ENCODE data around the gene ZNF740.
A peak's percentile ranks its signal among the peaks of the same experiment; 100 is the strongest.
"Not testable (repeated sequence)": the region's sequence is repeated elsewhere in the genome, so short reads cannot be mapped to it uniquely, and the experiment has no call there.

Gene ZNF740

GRCh38 chr12:53173085-53173715 is 7.3 kb upstream of the ZNF740 start:
- no peak for DNase-seq

- DNase-seq = no peak
These were observed 5.5 kb upstream of the ZNF740 start for GRCh38 chr12:53174881-53175491.

- no peak for DNase-seq
These were observed 3.8 kb upstream of the ZNF740 start for GRCh38 chr12:53176750-53177149.

- DNase-seq = not testable (repeated sequence)
These were observed 3.1 kb upstream of the ZNF740 start for GRCh38 chr12:53177447-53177846.

GRCh38 chr12:53178803-53179202 is 1.7 kb upstream of the ZNF740 start:
- DNase-seq = not testable (repeated sequence)

- DNase-seq = no peak
These were observed 769 bp upstream of the ZNF740 start for GRCh38 chr12:53179687-53180219.

GRCh38 chr12:53180931-53181645 is 566 bp downstream of the ZNF740 start:
- DNase-seq = peak; percentile 82

- no peak for DNase-seq
These were observed 1.4 kb downstream of the ZNF740 start for GRCh38 chr12:53181935-53182334.

GRCh38 chr12:53182903-53183302 is 2.4 kb downstream of the ZNF740 start:
- no peak for DNase-seq

- DNase-seq = no peak
These were observed 4.3 kb downstream of the ZNF740 start for GRCh38 chr12:53184828-53185227.

- DNase-seq = no peak
These were observed 5.1 kb downstream of the ZNF740 start for GRCh38 chr12:53185582-53186153.

- no peak for DNase-seq
These were observed 6.2 kb downstream of the ZNF740 start for GRCh38 chr12:53186745-53187144.

- no peak for DNase-seq
These were observed 6.8 kb downstream of the ZNF740 start for GRCh38 chr12:53187145-53187899.

- peak; percentile 64 for DNase-seq
These were observed 9.7 kb downstream of the ZNF740 start for GRCh38 chr12:53190108-53190729.

GRCh38 chr12:53191096-53191884 is 10.8 kb downstream of the ZNF740 start:
- no peak for DNase-seq

- DNase-seq = no peak
These were observed 11.5 kb downstream of the ZNF740 start for GRCh38 chr12:53191885-53192530.

GRCh38 chr12:53192531-53193021 is 12.1 kb downstream of the ZNF740 start:
- DNase-seq = no peak

GRCh38 chr12:53193040-53193439 is 12.5 kb downstream of the ZNF740 start:
- no peak for DNase-seq

- DNase-seq = no peak
These were observed 13.6 kb downstream of the ZNF740 start for GRCh38 chr12:53193985-53194716.

- no peak for DNase-seq
These were observed 14.5 kb downstream of the ZNF740 start for GRCh38 chr12:53194973-53195372.
